Colonic mucosa (tissue), 4 donors: ENCODE data around the gene CGN. TPM values are rescaled to one million over a fixed set of nuclear protein-coding genes. Genes with fewer than 3 reads are reported as not detected.
A peak's percentile ranks its signal among the peaks of the same experiment; 100 is the strongest.

Experiments used
- DNase-seq: peaks from one replicate; pipeline ENCODE4 v3.0.0-alpha.2; 2020
- H3K27ac ChIP-seq: fragments of 200-600 bp; one replicate; pipeline ENCODE4 v1.8.0; 2021
- H3K27me3 ChIP-seq: fragments of 200-600 bp; one replicate; pipeline ENCODE4 v1.8.0; 2021
- H3K36me3 ChIP-seq: fragments of 200-600 bp; one replicate; pipeline ENCODE4 v1.8.0; 2021
- H3K4me1 ChIP-seq: fragments of 200-600 bp; one replicate; pipeline ENCODE4 v1.8.0; 2021; ENCODE audit warnings: mild to moderate bottlenecking
- H3K4me3 ChIP-seq: fragments of 200-600 bp; one replicate; pipeline ENCODE4 v1.8.0; 2021
- H3K9ac ChIP-seq, 2 donors: one replicate each; pipeline ENCODE4 v1.7.0; 2013; ENCODE audit warnings: control low read depth in 2 of 2, low read depth in 2 of 2, low read length in 2 of 2
- H3K9me3 ChIP-seq: fragments of 200-600 bp; one replicate; pipeline ENCODE4 v1.8.0; 2021
- CTCF ChIP-seq: fragments of 200-600 bp; IDR thresholded peaks from one replicate; pipeline ENCODE4 v1.8.0; 2022; ENCODE audit warnings: antibody characterized with exemption, mild to moderate bottlenecking
- intact Hi-C: fragments of 100-400 bp; cut with DNase I; formaldehyde crosslinking; loops from one replicate; pipeline ENCODE4 v1.14.1; 2022
- total RNA-seq, 2 donors: library from RNA; stranded (reverse); fragmentation: NEBNext Ultra II Directional in 1 of 2; extraction: Animal tissue kit (Norgen Biotek cat#: 25700) in 1 of 2; gene quantifications; one replicate each; pipeline ENCODE4 v1.2.1, GENCODE V29; 2021
- donor health status: healthy.
- donor health status: DM: no; HTN: no; CAD: no.
- donor health status: DM: no; HTN: no; CAD: no.

Gene CGN
- total RNA-seq, 2 donors from 2014 or later, result 118 to 148 TPM

GRCh38 chr1:151504252-151504651 is 6.9 kb upstream of the CGN start:
- Histone ChIP-seq H3K36me3 (no peaks in the 10 kb centered on the region), H3K27ac (no peak overlapping the region), H3K9me3 (no peaks in the 10 kb centered on the region), H3K4me3 (no peak overlapping the region), H3K4me1 (no peaks in the 10 kb centered on the region), H3K9ac (no peak overlapping the region), H3K27me3 (no peaks in the 10 kb centered on the region)
- no peak for DNase-seq
- intact Hi-C loops, result no loop called here
- no peak for TF ChIP-seq CTCF

GRCh38 chr1:151504759-151505158 is 6.4 kb upstream of the CGN start:
- intact Hi-C loops, result no loop called here
- H3K4me1 ChIP-seq, result no peaks in the 10 kb centered on the region

GRCh38 chr1:151508833-151509232 is 2.4 kb upstream of the CGN start:
- TF ChIP-seq CTCF, result no peak

More at GRCh38 chr1:151504759-151505158, 6.4 kb upstream of the CGN start:
- H3K9me3 ChIP-seq, result no peaks in the 10 kb centered on the region
- H3K27ac ChIP-seq, result no peak overlapping the region
- no peak for TF ChIP-seq CTCF
- H3K9ac ChIP-seq, result no peak overlapping the region
- no peaks in the 10 kb centered on the region for H3K27me3 ChIP-seq
- H3K4me3 ChIP-seq, result no peak overlapping the region
- no peaks in the 10 kb centered on the region for H3K36me3 ChIP-seq
- no peak for DNase-seq

GRCh38 chr1:151509350-151510019 is 1.7 kb upstream of the CGN start:
- H3K27ac ChIP-seq, result peak overlapping the region; percentile 76

More at GRCh38 chr1:151508833-151509232, 2.4 kb upstream of the CGN start:
- Histone ChIP-seq H3K4me3 (no peak overlapping the region), H3K9me3 (no peaks in the 10 kb centered on the region), H3K27ac (peak overlapping the region; percentile 76), H3K36me3 (no peaks in the 10 kb centered on the region), H3K27me3 (no peaks in the 10 kb centered on the region), H3K9ac (no peak overlapping the region), H3K4me1 (peaks cover 3% of the 10 kb centered on the region)
- peak; percentile 80 for DNase-seq
- intact Hi-C loops, result no loop called here

GRCh38 chr1:151510020-151510405 is 1.2 kb upstream of the CGN start:
- H3K4me3 ChIP-seq, result no peak overlapping the region

More at GRCh38 chr1:151509350-151510019, 1.7 kb upstream of the CGN start:
- Histone ChIP-seq H3K4me3 (no peak overlapping the region), H3K4me1 (peaks cover 3% of the 10 kb centered on the region), H3K36me3 (no peaks in the 10 kb centered on the region), H3K27me3 (no peaks in the 10 kb centered on the region), H3K9ac (no peak overlapping the region), H3K9me3 (no peaks in the 10 kb centered on the region)
- no peak for TF ChIP-seq CTCF
- intact Hi-C loops, result no loop called here
- DNase-seq, result peak; percentile 34

More at GRCh38 chr1:151510020-151510405, 1.2 kb upstream of the CGN start:
- Histone ChIP-seq H3K9ac (peak overlapping the region in 1 of 2 donors; percentile 74), H3K36me3 (no peaks in the 10 kb centered on the region), H3K27me3 (no peaks in the 10 kb centered on the region), H3K9me3 (no peaks in the 10 kb centered on the region), H3K27ac (peak overlapping the region; percentile 76), H3K4me1 (peaks cover 3% of the 10 kb centered on the region)
- TF ChIP-seq CTCF, result no peak
- intact Hi-C loops, result no loop called here
- peak; percentile 86 for DNase-seq
